ENCODE measurements around the gene C16orf92.
A peak's percentile ranks its signal among the peaks of the same experiment; 100 is the strongest.

Gene C16orf92

GRCh38 chr16:30022887-30023286 lies at the start of gene C16orf92:
Gene C16orf92, plus strand, starts transcription at chr16:30023198. Its CDS starts 143 bp downstream, at chr16:30023341.
- DNase-seq, result no peak

- DNase-seq, result peak; percentile 96
Measured at GRCh38 chr16:29973384-29974246, 49.4 kb upstream of the C16orf92 start, which contains the start of gene TAOK2. Gene TAOK2, plus strand, starts transcription at chr16:29973868. Its CDS starts 3,905 bp downstream, at chr16:29977773.

- DNase-seq, result no peak
Measured at GRCh38 chr16:29974291-29975133, 48.5 kb upstream of the C16orf92 start.

- no peak for DNase-seq
Measured at GRCh38 chr16:29975134-29975538, 47.9 kb upstream of the C16orf92 start.

- DNase-seq, result no peak
Measured at GRCh38 chr16:29975811-29976511, 47.0 kb upstream of the C16orf92 start.

GRCh38 chr16:29977063-29977825 lies 45.8 kb upstream of the C16orf92 start:
- DNase-seq, result no peak

GRCh38 chr16:29978081-29978480 lies 44.9 kb upstream of the C16orf92 start:
- DNase-seq, result no peak

GRCh38 chr16:29978564-29979270 lies 44.3 kb upstream of the C16orf92 start:
- no peak for DNase-seq

GRCh38 chr16:29982560-29983419 lies 40.2 kb upstream of the C16orf92 start:
- no peak for DNase-seq

GRCh38 chr16:29983420-29984136 lies 39.4 kb upstream of the C16orf92 start:
- no peak for DNase-seq

- no peak for DNase-seq
Measured at GRCh38 chr16:29984137-29984763, 38.7 kb upstream of the C16orf92 start.

- no peak for DNase-seq
Measured at GRCh38 chr16:29984764-29985147, 38.2 kb upstream of the C16orf92 start.

- DNase-seq, result no peak
Measured at GRCh38 chr16:29985271-29985811, 37.7 kb upstream of the C16orf92 start.

GRCh38 chr16:29986231-29986630 lies 36.8 kb upstream of the C16orf92 start:
- no peak for DNase-seq

- no peak for DNase-seq
Measured at GRCh38 chr16:29986931-29987330, 36.1 kb upstream of the C16orf92 start.

- DNase-seq, result no peak
Measured at GRCh38 chr16:29987371-29988085, 35.5 kb upstream of the C16orf92 start.

- no peak for DNase-seq
Measured at GRCh38 chr16:29988346-29989075, 34.5 kb upstream of the C16orf92 start.

Data from GOT3 (cell line).